ENCODE results near the gene GSK3B. TPM values are rescaled to one million over a fixed set of nuclear protein-coding genes. Genes with fewer than 3 reads are reported as not detected.

GSK3B gene
- total and polyA plus RNA-seq, 2 experiments from 2014 or later, result 18.1 to 48.8 TPM

- Histone ChIP-seq H3K27ac (no peak overlapping the region), H3K9me2 (replicated peaks; ENCODE audit: insufficient read depth) (no peaks in the 10 kb centered on the region), H2AFZ (no peak overlapping the region), H3K4me1 (ENCODE audit: insufficient read depth) (no peaks in the 10 kb centered on the region), H3K36me3 (replicated peaks; ENCODE audit: insufficient read depth, low read depth) (no peaks in the 10 kb centered on the region), H3K4me2 (no peak overlapping the region), H3K4me3 (no peak overlapping the region), H3K9me3 (ENCODE audit: low read depth) (no peaks in the 10 kb centered on the region), H3K79me2 (peaks cover 95% of the 10 kb centered on the region), H4K20me1 (ENCODE audit: insufficient read depth, poor library complexity, severe bottlenecking) (peaks cover 65% of the 10 kb centered on the region), H3K27me3 (no peaks in the 10 kb centered on the region)
- TF ChIP-seq EZH2 (IDR thresholded peaks at IDR 0.05; ENCODE audit: borderline replicate concordance) (no peak), EZH2phosphoT487 (IDR thresholded peaks at IDR 0.05; ENCODE audit: low read depth, severe bottlenecking, unreplicated experiment) (no peak), CTCF (IDR thresholded peaks at IDR 0.05; ENCODE audit: poor library complexity) (no peak)
- WGBS (ENCODE audit: low lambda C conversion rate, missing lambda C conversion rate), result 96% methylated on average over 1 of the region's 1 CpG
- DNase-seq (ENCODE audit: low spot score), result no peak
Measured at GRCh38 chr3:119930286-119930685, 164.0 kb downstream of the GSK3B start.

- H2AFZ ChIP-seq, result no peak overlapping the region
- no peaks in the 10 kb centered on the region for H3K9me2 ChIP-seq (replicated peaks; ENCODE audit: insufficient read depth)
- H3K36me3 ChIP-seq (replicated peaks; ENCODE audit: insufficient read depth, low read depth), result no peaks in the 10 kb centered on the region
- H3K4me3 ChIP-seq, result no peak overlapping the region
- no peaks in the 10 kb centered on the region for H3K9me3 ChIP-seq (ENCODE audit: low read depth)
- no peak overlapping the region for H3K4me2 ChIP-seq
- H4K20me1 ChIP-seq (ENCODE audit: insufficient read depth, poor library complexity, severe bottlenecking), result peaks cover 63% of the 10 kb centered on the region
- no peak overlapping the region for H3K27ac ChIP-seq
- TF ChIP-seq CTCF (IDR thresholded peaks at IDR 0.05; ENCODE audit: poor library complexity) (no peak), EZH2phosphoT487 (IDR thresholded peaks at IDR 0.05; ENCODE audit: low read depth, severe bottlenecking, unreplicated experiment) (no peak), EZH2 (IDR thresholded peaks at IDR 0.05; ENCODE audit: borderline replicate concordance) (no peak)
- no peaks in the 10 kb centered on the region for H3K27me3 ChIP-seq
- H3K4me1 ChIP-seq (ENCODE audit: insufficient read depth), result no peaks in the 10 kb centered on the region
- H3K79me2 ChIP-seq, result peaks cover 77% of the 10 kb centered on the region
- 100% methylated on average over 2 of the region's 2 CpGs for WGBS (ENCODE audit: low lambda C conversion rate, missing lambda C conversion rate)
- DNase-seq (ENCODE audit: low spot score), result no peak
Measured at GRCh38 chr3:119927190-119927589, 167.1 kb downstream of the GSK3B start.

GRCh38 chr3:119924111-119925094, 169.8 kb downstream of the GSK3B start:
- Histone ChIP-seq H3K9me2 (replicated peaks; ENCODE audit: insufficient read depth) (no peaks in the 10 kb centered on the region), H3K4me1 (ENCODE audit: insufficient read depth) (no peaks in the 10 kb centered on the region), H3K4me2 (no peak overlapping the region), H2AFZ (no peak overlapping the region), H3K9me3 (ENCODE audit: low read depth) (no peaks in the 10 kb centered on the region), H3K27me3 (no peaks in the 10 kb centered on the region), H3K27ac (no peak overlapping the region), H3K36me3 (replicated peaks; ENCODE audit: insufficient read depth, low read depth) (no peaks in the 10 kb centered on the region), H3K4me3 (no peak overlapping the region), H3K79me2 (peaks cover 51% of the 10 kb centered on the region), H4K20me1 (ENCODE audit: insufficient read depth, poor library complexity, severe bottlenecking) (peaks cover 37% of the 10 kb centered on the region)
- WGBS (ENCODE audit: low lambda C conversion rate, missing lambda C conversion rate), result 99% methylated on average over 7 of the region's 7 CpGs
- DNase-seq (ENCODE audit: low spot score), result no peak
- TF ChIP-seq CTCF (IDR thresholded peaks at IDR 0.05; ENCODE audit: poor library complexity) (no peak), EZH2phosphoT487 (IDR thresholded peaks at IDR 0.05; ENCODE audit: low read depth, severe bottlenecking, unreplicated experiment) (no peak), EZH2 (IDR thresholded peaks at IDR 0.05; ENCODE audit: borderline replicate concordance) (no peak)

Data from hepatocyte (in vitro differentiated cells).